Measurements from ENCODE around the gene LPP. TPM values are rescaled to one million over a fixed set of nuclear protein-coding genes. Genes with fewer than 3 reads are reported as not detected.

The LPP gene
- total and polyA plus RNA-seq, 4 donors: 11.1 to 219 (median 66.5) TPM

GRCh38 chr3:188812198-188812597 is 658.2 kb downstream of the LPP start:
- Histone ChIP-seq H3K9ac (ENCODE audit: insufficient read depth in 1 of 2, low read length in 2 of 2) (no peak overlapping the region), H3K27me3 (ENCODE audit: control insufficient read depth in 3 of 3, insufficient read depth in 3 of 3, low read length in 2 of 3) (no peaks in the 10 kb centered on the region), H3K9me3 (ENCODE audit: control insufficient read depth in 4 of 4, insufficient read depth in 3 of 4, low read length in 3 of 4) (peaks cover 0 to 9% (median 0%) of the 10 kb centered on the region in 4 donors), H3K4me1 (ENCODE audit: control insufficient read depth in 5 of 5, insufficient read depth in 5 of 5, low read length in 5 of 5) (peaks cover 0 to 3% (median 0%) of the 10 kb centered on the region in 5 donors), H3K4me3 (no peak overlapping the region), H3K36me3 (ENCODE audit: control insufficient read depth in 4 of 4, insufficient read depth in 4 of 4, low read length in 4 of 4) (no peaks in the 10 kb centered on the region), H3K27ac (ENCODE audit: low read depth in 1 of 2, low read length in 1 of 2) (no peak overlapping the region)
- ATAC-seq (ENCODE audit: insufficient read depth, low FRiP score): no peak
- WGBS, 2 donors: 91 to 98% methylated on average over 1 of the region's 1 CpG
- DNase-seq: no peak
- TF ChIP-seq CTCF (IDR thresholded peaks at IDR 0.05; ENCODE audit: control extremely low read depth, extremely low read depth): no peak

GRCh38 chr3:188814581-188814980 is 660.6 kb downstream of the LPP start:
- H3K9me3 ChIP-seq (ENCODE audit: control insufficient read depth in 4 of 4, insufficient read depth in 3 of 4, low read length in 3 of 4): no peaks in the 10 kb centered on the region
- ATAC-seq (ENCODE audit: insufficient read depth, low FRiP score) (no peak), DNase-seq (no peak)
- peaks cover 0 to 11% (median 3%) of the 10 kb centered on the region in 5 donors for H3K4me1 ChIP-seq (ENCODE audit: control insufficient read depth in 5 of 5, insufficient read depth in 5 of 5, low read length in 5 of 5)
- no peaks in the 10 kb centered on the region for H3K27me3 ChIP-seq (ENCODE audit: control insufficient read depth in 3 of 3, insufficient read depth in 3 of 3, low read length in 2 of 3)
- H3K4me3 ChIP-seq: no peak overlapping the region
- H3K36me3 ChIP-seq (ENCODE audit: control insufficient read depth in 4 of 4, insufficient read depth in 4 of 4, low read length in 4 of 4): no peaks in the 10 kb centered on the region
- no peak overlapping the region for H3K27ac ChIP-seq (ENCODE audit: low read depth in 1 of 2, low read length in 1 of 2)
- no peak overlapping the region for H3K9ac ChIP-seq (ENCODE audit: insufficient read depth in 1 of 2, low read length in 2 of 2)
- TF ChIP-seq CTCF (IDR thresholded peaks at IDR 0.05; ENCODE audit: control extremely low read depth, extremely low read depth): no peak
- 99 to 100% methylated on average over 2 of the region's 2 CpGs for WGBS, 2 donors

GRCh38 chr3:188817103-188817934 is 663.4 kb downstream of the LPP start:
- Histone ChIP-seq H3K27ac (ENCODE audit: low read depth in 1 of 2, low read length in 1 of 2) (peak overlapping the region; percentile 6 to 32), H3K4me3 (no peak overlapping the region), H3K27me3 (ENCODE audit: control insufficient read depth in 3 of 3, insufficient read depth in 3 of 3, low read length in 2 of 3) (no peaks in the 10 kb centered on the region), H3K36me3 (ENCODE audit: control insufficient read depth in 4 of 4, insufficient read depth in 4 of 4, low read length in 4 of 4) (no peaks in the 10 kb centered on the region), H3K9me3 (ENCODE audit: control insufficient read depth in 4 of 4, insufficient read depth in 3 of 4, low read length in 3 of 4) (no peaks in the 10 kb centered on the region), H3K4me1 (ENCODE audit: control insufficient read depth in 5 of 5, insufficient read depth in 5 of 5, low read length in 5 of 5) (peaks cover 0 to 17% (median 7%) of the 10 kb centered on the region in 5 donors), H3K9ac (ENCODE audit: insufficient read depth in 1 of 2, low read length in 2 of 2) (no peak overlapping the region)
- TF ChIP-seq CTCF (IDR thresholded peaks at IDR 0.05; ENCODE audit: control extremely low read depth, extremely low read depth): no peak
- DNase-seq: peak in 1 of 3 donors; percentile 37
- ATAC-seq (ENCODE audit: insufficient read depth, low FRiP score): peak; percentile 24
- WGBS, 2 donors: 58 to 63% methylated on average over 7 of the region's 7 CpGs
